Nephron progenitor cell (in vitro differentiated cells): Measurements from ENCODE around the gene MYH2.

Source experiments
- DNase-seq: peaks from one replicate; pipeline ENCODE4 v3.0.0; 2021
- H3K27ac Mint-ChIP-seq: 2 replicates; pipeline ENCODE4 v1.8.0; 2021; ENCODE audit warnings: mild to moderate bottlenecking, moderate library complexity, mixed read lengths
- H3K27me3 Mint-ChIP-seq: 2 replicates; pipeline ENCODE4 v1.8.0; 2021; ENCODE audit warnings: mild to moderate bottlenecking, low read depth, mixed read lengths; ENCODE audit not compliant: poor library complexity
- H3K36me3 Mint-ChIP-seq: 2 replicates; pipeline ENCODE4 v1.8.0; 2021; ENCODE audit warnings: low read depth, mixed read lengths
- H3K4me1 Mint-ChIP-seq: 2 replicates; pipeline ENCODE4 v1.8.0; 2021; ENCODE audit warnings: mixed read lengths
- H3K4me3 Mint-ChIP-seq: 2 replicates; pipeline ENCODE4 v1.8.0; 2021; ENCODE audit warnings: mild to moderate bottlenecking, moderate library complexity, mixed read lengths
- H3K9me3 Mint-ChIP-seq: 2 replicates; pipeline ENCODE4 v1.8.0; 2021; ENCODE audit warnings: mild to moderate bottlenecking, moderate library complexity, mixed read lengths
- TF ChIP-seq, protein P1 (sequence below): fragments of 200-600 bp; sonication (generic); IDR thresholded peaks from 2 replicates; pipeline ENCODE4 v1.5.0; 2021; ENCODE audit warnings: antibody characterized with exemption

The MYH2 gene

DNA sequence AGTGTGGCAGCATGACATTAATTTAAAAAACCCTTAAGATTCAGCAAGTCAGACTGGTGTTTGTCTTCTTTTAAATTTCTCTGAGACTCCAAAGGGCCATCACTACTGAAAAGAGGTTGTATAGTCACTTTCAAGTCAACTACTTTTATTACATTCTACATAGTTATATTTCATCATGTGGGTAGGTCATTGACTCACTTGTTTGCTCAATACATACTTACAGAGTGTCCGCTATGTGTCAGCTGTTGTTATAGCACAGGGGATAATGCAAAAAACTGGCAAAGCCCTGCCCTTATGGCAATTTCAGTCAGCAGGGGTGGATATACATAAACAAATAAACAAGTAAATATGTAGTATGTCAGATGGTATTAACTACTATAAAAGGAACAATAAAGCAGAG is 77.6 kb downstream of the MYH2 start:
- Mint-ChIP-seq H3K36me3 (no peaks in the 10 kb centered on the region), H3K27me3 (peaks cover 3% of the 10 kb centered on the region), H3K27ac (no peak overlapping the region), H3K9me3 (no peaks in the 10 kb centered on the region), H3K4me1 (no peaks in the 10 kb centered on the region), H3K4me3 (no peak overlapping the region)
- DNase-seq: no peak
- TF ChIP-seq, protein P1, sequence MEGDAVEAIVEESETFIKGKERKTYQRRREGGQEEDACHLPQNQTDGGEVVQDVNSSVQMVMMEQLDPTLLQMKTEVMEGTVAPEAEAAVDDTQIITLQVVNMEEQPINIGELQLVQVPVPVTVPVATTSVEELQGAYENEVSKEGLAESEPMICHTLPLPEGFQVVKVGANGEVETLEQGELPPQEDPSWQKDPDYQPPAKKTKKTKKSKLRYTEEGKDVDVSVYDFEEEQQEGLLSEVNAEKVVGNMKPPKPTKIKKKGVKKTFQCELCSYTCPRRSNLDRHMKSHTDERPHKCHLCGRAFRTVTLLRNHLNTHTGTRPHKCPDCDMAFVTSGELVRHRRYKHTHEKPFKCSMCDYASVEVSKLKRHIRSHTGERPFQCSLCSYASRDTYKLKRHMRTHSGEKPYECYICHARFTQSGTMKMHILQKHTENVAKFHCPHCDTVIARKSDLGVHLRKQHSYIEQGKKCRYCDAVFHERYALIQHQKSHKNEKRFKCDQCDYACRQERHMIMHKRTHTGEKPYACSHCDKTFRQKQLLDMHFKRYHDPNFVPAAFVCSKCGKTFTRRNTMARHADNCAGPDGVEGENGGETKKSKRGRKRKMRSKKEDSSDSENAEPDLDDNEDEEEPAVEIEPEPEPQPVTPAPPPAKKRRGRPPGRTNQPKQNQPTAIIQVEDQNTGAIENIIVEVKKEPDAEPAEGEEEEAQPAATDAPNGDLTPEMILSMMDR: no peak
